ENCODE measurements around the gene OTOG. TPM values are rescaled to one million over a fixed set of nuclear protein-coding genes. Genes with fewer than 3 reads are reported as not detected.

OTOG gene
- total RNA-seq, 1 experiment from 2014 or later: 0.35 TPM

DNA sequence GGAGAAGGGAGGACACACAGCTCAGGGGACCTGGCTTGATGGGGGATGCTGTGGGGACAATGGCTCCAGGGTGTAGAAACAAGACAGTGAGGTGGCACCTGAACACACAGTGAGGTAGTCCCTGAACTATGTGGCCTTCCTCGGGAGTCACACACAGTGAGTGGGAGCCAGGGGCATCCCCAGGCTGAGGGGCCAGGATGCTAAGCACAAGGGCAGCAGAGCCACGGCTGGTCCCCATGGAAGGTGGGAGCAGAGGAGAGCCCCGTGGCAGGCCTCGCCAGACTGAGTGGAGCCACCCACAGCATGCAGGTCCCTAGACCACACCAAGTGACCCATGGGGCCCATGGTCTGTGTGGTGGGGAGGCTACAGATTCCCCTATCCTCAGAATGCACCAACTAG lies 44.4 kb upstream of the OTOG start:
- TF ChIP-seq, protein P1, sequence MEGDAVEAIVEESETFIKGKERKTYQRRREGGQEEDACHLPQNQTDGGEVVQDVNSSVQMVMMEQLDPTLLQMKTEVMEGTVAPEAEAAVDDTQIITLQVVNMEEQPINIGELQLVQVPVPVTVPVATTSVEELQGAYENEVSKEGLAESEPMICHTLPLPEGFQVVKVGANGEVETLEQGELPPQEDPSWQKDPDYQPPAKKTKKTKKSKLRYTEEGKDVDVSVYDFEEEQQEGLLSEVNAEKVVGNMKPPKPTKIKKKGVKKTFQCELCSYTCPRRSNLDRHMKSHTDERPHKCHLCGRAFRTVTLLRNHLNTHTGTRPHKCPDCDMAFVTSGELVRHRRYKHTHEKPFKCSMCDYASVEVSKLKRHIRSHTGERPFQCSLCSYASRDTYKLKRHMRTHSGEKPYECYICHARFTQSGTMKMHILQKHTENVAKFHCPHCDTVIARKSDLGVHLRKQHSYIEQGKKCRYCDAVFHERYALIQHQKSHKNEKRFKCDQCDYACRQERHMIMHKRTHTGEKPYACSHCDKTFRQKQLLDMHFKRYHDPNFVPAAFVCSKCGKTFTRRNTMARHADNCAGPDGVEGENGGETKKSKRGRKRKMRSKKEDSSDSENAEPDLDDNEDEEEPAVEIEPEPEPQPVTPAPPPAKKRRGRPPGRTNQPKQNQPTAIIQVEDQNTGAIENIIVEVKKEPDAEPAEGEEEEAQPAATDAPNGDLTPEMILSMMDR (conservative IDR thresholded peaks at IDR 0.05): no peak
- Histone ChIP-seq H2BK12ac (ENCODE audit: insufficient read length, low read depth, low read length) (no peak overlapping the region), H3K56ac (ENCODE audit: insufficient read length, low read depth, low read length) (no peak overlapping the region), H3K9ac (ENCODE audit: extremely low read depth, insufficient read length, low read length) (no peak overlapping the region), H2BK5ac (ENCODE audit: insufficient read length, low read length) (no peak overlapping the region), H3K79me1 (ENCODE audit: insufficient read depth, low read depth, low read length, poor library complexity, severe bottlenecking) (no peaks in the 10 kb centered on the region), H4K5ac (ENCODE audit: insufficient read length, low read depth, low read length) (no peak overlapping the region), H4K20me1 (ENCODE audit: control insufficient read depth, insufficient read depth, insufficient read length) (no peaks in the 10 kb centered on the region), H3K4me1 (ENCODE audit: insufficient read depth, low read length) (no peaks in the 10 kb centered on the region; the same call in 1 of the 2 replicates), H3K4me2 (ENCODE audit: insufficient read depth, insufficient read length, low read length) (no peak overlapping the region), H2BK120ac (ENCODE audit: low read depth, low read length, poor library complexity, severe bottlenecking) (no peak overlapping the region), H3K79me2 (ENCODE audit: insufficient read depth, low read length) (no peaks in the 10 kb centered on the region), H2AFZ (ENCODE audit: low read length) (no peak overlapping the region), H3K9me3 (ENCODE audit: control insufficient read depth, low read depth, low read length) (no peaks in the 10 kb centered on the region), H3K27me3 (ENCODE audit: insufficient read depth, low read length) (no peaks in the 10 kb centered on the region), H3K18ac (ENCODE audit: insufficient read length, low read depth, low read length) (no peak overlapping the region), H2AK5ac (ENCODE audit: insufficient read length, low read length) (no peak overlapping the region), H4K8ac (replicated peaks; ENCODE audit: insufficient read length, low read depth, low read length) (no peak overlapping the region), H2BK20ac (ENCODE audit: low read depth, low read length, poor library complexity, severe bottlenecking) (no peak overlapping the region), H3K23me2 (ENCODE audit: insufficient read length, low read depth, low read length, poor library complexity, severe bottlenecking) (no peaks in the 10 kb centered on the region), H3K23ac (ENCODE audit: insufficient read length, low read depth, low read length) (no peak overlapping the region), H3K4ac (ENCODE audit: low read depth, low read length) (no peak overlapping the region), H3T11ph (ENCODE audit: low read length) (no peak overlapping the region), H4K91ac (ENCODE audit: insufficient read length, low read depth, low read length) (no peak overlapping the region), H2BK15ac (ENCODE audit: low read depth, low read length) (no peak overlapping the region), H3K27ac (ENCODE audit: insufficient read length, low read depth, low read length) (no peak overlapping the region), H3K14ac (ENCODE audit: insufficient read depth, low read length) (no peak overlapping the region; the same call in 1 of the 2 replicates)
- H3K27ac Mint-ChIP-seq: no peak overlapping the region
- H3K36me3 Mint-ChIP-seq (ENCODE audit: insufficient read depth in 1 of 3, low read depth in 3 of 3): no peaks in the 10 kb centered on the region
- no peaks in the 10 kb centered on the region for H3K9me3 Mint-ChIP-seq
- no peak overlapping the region for H3K4me3 Mint-ChIP-seq
- H3K4me1 Mint-ChIP-seq: peaks cover 7 to 15% of the 10 kb centered on the region in 2 experiments
- H3K27me3 Mint-ChIP-seq (ENCODE audit: low read depth): peaks cover 13% of the 10 kb centered on the region
- no peak for DNase-seq
- WGBS (ENCODE audit: extremely low coverage, insufficient read length, low lambda C conversion rate): no CpG with 5 or more reads among the region's 4 CpGs
